PFSK-1 (cell line): ENCODE results near the gene DNAH10.

Source experiments
- FOXP2 ChIP-seq: optimal IDR thresholded peaks from 2 replicates; pipeline ENCODE3; 2011; ENCODE audit warnings: borderline replicate concordance, control low read depth, inconsistent platforms; ENCODE audit not compliant: insufficient read depth; ENCODE audit errors: extremely low read length, extremely low read depth
- POLR2AphosphoS5 ChIP-seq: IDR thresholded peaks from 2 replicates; pipeline ENCODE4 v1.6.1; 2012; ENCODE audit warnings: low read depth, mild to moderate bottlenecking, control low read depth, low read length, moderate library complexity
- SIN3A ChIP-seq: IDR thresholded peaks from 2 replicates; pipeline ENCODE4 v1.6.1; 2012; ENCODE audit warnings: mild to moderate bottlenecking, low read length, moderate library complexity, borderline replicate concordance; ENCODE audit not compliant: insufficient read depth
- TAF1 ChIP-seq: IDR thresholded peaks from 2 replicates; pipeline ENCODE4 v1.6.1; 2012; ENCODE audit warnings: low read length, control low read depth, borderline replicate concordance; ENCODE audit not compliant: insufficient read depth
- TF ChIP-seq, protein P1 (sequence below), 2 experiments: IDR thresholded peaks; 2 replicates each; pipeline versions ENCODE4 v1.6.1 to v1.8.0; 2011 to 2012; ENCODE audit warnings: low read depth in 2 of 2, low read length in 2 of 2, control low read depth in 1 of 2, inconsistent platforms in 1 of 2, mild to moderate bottlenecking in 1 of 2, moderate library complexity in 1 of 2; ENCODE audit not compliant: insufficient read depth in 1 of 2

The DNAH10 gene

DNA sequence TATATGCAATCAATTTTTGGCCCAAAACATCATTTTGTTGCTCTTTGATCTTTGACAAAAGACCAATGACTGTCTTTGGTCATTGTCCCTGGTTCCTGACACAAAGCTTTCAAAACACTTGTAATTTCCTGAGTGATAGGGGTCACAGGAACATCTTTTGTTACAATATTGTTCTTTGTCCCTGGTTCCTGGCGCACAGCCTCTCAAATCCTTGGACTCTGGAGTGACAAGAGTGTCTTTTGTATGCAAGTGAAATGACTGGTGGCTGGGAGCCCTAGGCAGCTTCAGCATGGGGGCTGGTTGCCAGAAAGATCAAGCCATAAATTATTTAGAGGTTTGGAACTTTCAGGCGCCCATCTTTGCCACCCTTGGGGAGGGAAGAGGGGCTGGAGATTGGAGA, 53.9 kb downstream of the DNAH10 start:
- TF ChIP-seq TAF1: no peak
- no peak for TF ChIP-seq FOXP2
- no peak for TF ChIP-seq SIN3A
- TF ChIP-seq, protein P1, sequence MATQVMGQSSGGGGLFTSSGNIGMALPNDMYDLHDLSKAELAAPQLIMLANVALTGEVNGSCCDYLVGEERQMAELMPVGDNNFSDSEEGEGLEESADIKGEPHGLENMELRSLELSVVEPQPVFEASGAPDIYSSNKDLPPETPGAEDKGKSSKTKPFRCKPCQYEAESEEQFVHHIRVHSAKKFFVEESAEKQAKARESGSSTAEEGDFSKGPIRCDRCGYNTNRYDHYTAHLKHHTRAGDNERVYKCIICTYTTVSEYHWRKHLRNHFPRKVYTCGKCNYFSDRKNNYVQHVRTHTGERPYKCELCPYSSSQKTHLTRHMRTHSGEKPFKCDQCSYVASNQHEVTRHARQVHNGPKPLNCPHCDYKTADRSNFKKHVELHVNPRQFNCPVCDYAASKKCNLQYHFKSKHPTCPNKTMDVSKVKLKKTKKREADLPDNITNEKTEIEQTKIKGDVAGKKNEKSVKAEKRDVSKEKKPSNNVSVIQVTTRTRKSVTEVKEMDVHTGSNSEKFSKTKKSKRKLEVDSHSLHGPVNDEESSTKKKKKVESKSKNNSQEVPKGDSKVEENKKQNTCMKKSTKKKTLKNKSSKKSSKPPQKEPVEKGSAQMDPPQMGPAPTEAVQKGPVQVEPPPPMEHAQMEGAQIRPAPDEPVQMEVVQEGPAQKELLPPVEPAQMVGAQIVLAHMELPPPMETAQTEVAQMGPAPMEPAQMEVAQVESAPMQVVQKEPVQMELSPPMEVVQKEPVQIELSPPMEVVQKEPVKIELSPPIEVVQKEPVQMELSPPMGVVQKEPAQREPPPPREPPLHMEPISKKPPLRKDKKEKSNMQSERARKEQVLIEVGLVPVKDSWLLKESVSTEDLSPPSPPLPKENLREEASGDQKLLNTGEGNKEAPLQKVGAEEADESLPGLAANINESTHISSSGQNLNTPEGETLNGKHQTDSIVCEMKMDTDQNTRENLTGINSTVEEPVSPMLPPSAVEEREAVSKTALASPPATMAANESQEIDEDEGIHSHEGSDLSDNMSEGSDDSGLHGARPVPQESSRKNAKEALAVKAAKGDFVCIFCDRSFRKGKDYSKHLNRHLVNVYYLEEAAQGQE (IDR thresholded peaks at IDR 0.05; ENCODE audit: insufficient read depth in 1 of 2, low read depth in 2 of 2, low read length in 2 of 2): no peak
- TF ChIP-seq POLR2AphosphoS5: no peak

- no peak for TF ChIP-seq POLR2AphosphoS5
- no peak for TF ChIP-seq SIN3A
- no peak for TF ChIP-seq FOXP2
- TF ChIP-seq, protein P1 (IDR thresholded peaks at IDR 0.05; ENCODE audit: insufficient read depth in 1 of 2, low read depth in 2 of 2, low read length in 2 of 2): no peak
- no peak for TF ChIP-seq TAF1
Measured at GRCh38 chr12:123816896-123817537, 54.9 kb downstream of the DNAH10 start.

DNA sequence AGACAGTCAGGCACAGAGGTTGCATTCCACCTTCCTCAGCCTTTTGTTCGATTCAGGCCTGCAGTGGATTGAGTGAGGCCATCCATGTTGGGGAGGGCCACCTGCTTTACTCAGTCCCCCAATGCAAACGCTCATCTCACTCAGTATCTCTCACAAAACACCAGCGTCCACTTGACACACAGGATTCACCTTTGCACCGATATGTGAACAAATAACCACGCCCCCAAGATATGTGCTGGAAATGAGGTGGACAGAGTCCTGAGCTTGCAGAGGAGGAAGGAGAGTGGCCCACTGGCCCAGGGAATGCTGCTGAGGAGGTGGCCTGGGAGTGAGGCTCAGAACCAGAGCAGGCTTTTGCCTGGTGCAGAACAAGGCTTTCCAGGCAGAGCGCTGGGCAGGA, 60.7 kb downstream of the DNAH10 start:
- TF ChIP-seq POLR2AphosphoS5 (no peak), SIN3A (no peak), FOXP2 (no peak), TAF1 (no peak)
- TF ChIP-seq, protein P1 (IDR thresholded peaks at IDR 0.05; ENCODE audit: insufficient read depth in 1 of 2, low read depth in 2 of 2, low read length in 2 of 2): no peak

DNA sequence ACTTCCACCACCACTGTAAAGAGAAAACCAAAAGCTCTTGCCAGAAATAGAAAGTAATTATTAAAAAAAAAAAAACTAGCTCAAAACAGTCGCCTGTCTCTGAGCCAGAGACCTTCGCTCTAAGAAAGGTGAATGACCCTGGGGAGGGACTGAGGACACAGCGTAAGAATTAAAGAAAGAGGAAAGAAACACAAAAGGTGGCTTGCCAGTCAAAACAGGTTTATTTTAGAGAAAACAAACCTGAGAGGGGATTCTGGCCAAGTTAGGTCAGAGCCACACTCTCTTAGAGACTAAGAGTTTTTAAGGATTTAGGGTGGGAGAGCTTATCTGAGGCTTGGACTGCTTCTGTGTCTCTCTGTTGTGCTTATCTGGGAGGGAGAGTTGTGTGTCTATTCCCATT, 66.0 kb downstream of the DNAH10 start:
- TF ChIP-seq FOXP2: no peak

- TF ChIP-seq, protein P1 (IDR thresholded peaks at IDR 0.05; ENCODE audit: insufficient read depth in 1 of 2, low read depth in 2 of 2, low read length in 2 of 2): no peak
- TF ChIP-seq SIN3A: no peak
- no peak for TF ChIP-seq POLR2AphosphoS5
- no peak for TF ChIP-seq TAF1
- TF ChIP-seq FOXP2: no peak
Measured at GRCh38 chr12:123828854-123829547, 66.9 kb downstream of the DNAH10 start.
